ENCODE measurements around the gene KCNMA1.

DNA sequence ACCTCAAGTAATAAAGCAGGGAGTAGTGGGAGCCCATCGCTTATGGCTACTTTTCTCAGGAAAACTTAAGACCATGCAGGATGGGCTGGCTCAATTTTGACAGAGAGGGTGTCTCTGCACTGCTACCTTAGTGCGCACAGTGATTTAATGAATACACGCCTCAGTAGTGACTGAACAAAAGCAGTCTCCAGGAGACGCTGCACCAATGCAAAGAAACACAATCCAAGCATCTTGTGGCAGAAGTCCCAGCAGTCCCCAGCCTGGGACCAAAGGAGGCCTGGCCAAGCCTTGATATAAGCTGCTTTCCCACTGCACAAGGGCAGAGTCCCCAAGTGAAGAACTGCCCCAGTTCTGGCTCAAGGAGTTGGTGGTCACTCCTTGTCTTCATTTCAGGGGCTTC lies 368.9 kb downstream of the KCNMA1 start:
- TF ChIP-seq, protein P1, sequence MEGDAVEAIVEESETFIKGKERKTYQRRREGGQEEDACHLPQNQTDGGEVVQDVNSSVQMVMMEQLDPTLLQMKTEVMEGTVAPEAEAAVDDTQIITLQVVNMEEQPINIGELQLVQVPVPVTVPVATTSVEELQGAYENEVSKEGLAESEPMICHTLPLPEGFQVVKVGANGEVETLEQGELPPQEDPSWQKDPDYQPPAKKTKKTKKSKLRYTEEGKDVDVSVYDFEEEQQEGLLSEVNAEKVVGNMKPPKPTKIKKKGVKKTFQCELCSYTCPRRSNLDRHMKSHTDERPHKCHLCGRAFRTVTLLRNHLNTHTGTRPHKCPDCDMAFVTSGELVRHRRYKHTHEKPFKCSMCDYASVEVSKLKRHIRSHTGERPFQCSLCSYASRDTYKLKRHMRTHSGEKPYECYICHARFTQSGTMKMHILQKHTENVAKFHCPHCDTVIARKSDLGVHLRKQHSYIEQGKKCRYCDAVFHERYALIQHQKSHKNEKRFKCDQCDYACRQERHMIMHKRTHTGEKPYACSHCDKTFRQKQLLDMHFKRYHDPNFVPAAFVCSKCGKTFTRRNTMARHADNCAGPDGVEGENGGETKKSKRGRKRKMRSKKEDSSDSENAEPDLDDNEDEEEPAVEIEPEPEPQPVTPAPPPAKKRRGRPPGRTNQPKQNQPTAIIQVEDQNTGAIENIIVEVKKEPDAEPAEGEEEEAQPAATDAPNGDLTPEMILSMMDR (IDR thresholded peaks at IDR 0.05), result no peak
- no peak for TF ChIP-seq POLR2A (IDR thresholded peaks at IDR 0.05)
- no peak for TF ChIP-seq POLR2AphosphoS5 (IDR thresholded peaks at IDR 0.05)
- TF ChIP-seq EP300 (IDR thresholded peaks at IDR 0.05), result no peak
